ENCODE data around the gene ATG7. TPM values are rescaled to one million over a fixed set of nuclear protein-coding genes. Genes with fewer than 3 reads are reported as not detected.
A peak's percentile ranks its signal among the peaks of the same experiment; 100 is the strongest.

The ATG7 gene
- polyA plus RNA-seq, 2 of the 4 experiments (the other 2 are of a cell fraction): 27.2 to 41.2 TPM

- CTCF ChIA-PET: no interaction called here
- 82% methylated on average over 6 of the region's 6 CpGs for WGBS (ENCODE audit: missing lambda C conversion rate)
Measured at GRCh38 chr3:11543948-11544387, 271.8 kb downstream of the ATG7 start.

GRCh38 chr3:11544412-11545181 is 272.4 kb downstream of the ATG7 start:
- no peak for FAIRE-seq
- DNase-seq (ENCODE audit: low read depth in 1 of 2, low spot score in 1 of 2): no peak
- no peak for TF ChIP-seq CBX2 (IDR thresholded peaks at IDR 0.05; ENCODE audit: borderline replicate concordance, low read depth)
- TF ChIP-seq JUNB (IDR thresholded peaks at IDR 0.05): no peak
- TF ChIP-seq ZNF302 (CRISPR knock-in tag; IDR thresholded peaks at IDR 0.05): no peak
- TF ChIP-seq NR3C1 (IDR thresholded peaks at IDR 0.05): no peak
- no peak for TF ChIP-seq RAD21 (conservative IDR thresholded peaks at IDR 0.05 in 1 of 2, IDR thresholded peaks at IDR 0.05 in 1 of 2)
- TF ChIP-seq MAFK (IDR thresholded peaks at IDR 0.05; ENCODE audit: partially characterized antibody): no peak
- TF ChIP-seq ESRRA (IDR thresholded peaks at IDR 0.05; ENCODE audit: borderline replicate concordance, low read length): no peak
- no peak for TF ChIP-seq EHF (CRISPR knock-in tag; IDR thresholded peaks at IDR 0.05)
- no peak for TF ChIP-seq CHD4 (IDR thresholded peaks at IDR 0.05; ENCODE audit: borderline replicate concordance)
- ChIA-PET CTCF (interaction anchor here (1.1 kb wide), 1 partner anchor 166 kb away, joined by 3 read pairs; no protein-coding TSS in a partner anchor), POLR2A (no interaction called here)
- ATAC-seq: peak in 1 of 2 experiments; percentile 11; a peak in 2 of 6 replicates
- Histone ChIP-seq H3K27ac (no peak overlapping the region), H3K9me3 (no peaks in the 10 kb centered on the region), H3K4me2 (no peak overlapping the region), H3K4me1 (no peaks in the 10 kb centered on the region), H3K4me3 (no peak overlapping the region)
- WGBS (ENCODE audit: missing lambda C conversion rate): 88% methylated on average over 16 of the region's 17 CpGs

More at GRCh38 chr3:11543948-11544387, 271.8 kb downstream of the ATG7 start:
- H3K4me1 ChIP-seq: no peaks in the 10 kb centered on the region
- FAIRE-seq (no peak), DNase-seq (ENCODE audit: low read depth in 1 of 2, low spot score in 1 of 2) (no peak), ATAC-seq (no peak)
- POLR2A ChIA-PET: no interaction called here
- H3K4me3 ChIP-seq: no peak overlapping the region
- no peak for TF ChIP-seq HMGXB4 (CRISPR knock-in tag; IDR thresholded peaks at IDR 0.05; ENCODE audit: borderline replicate concordance)
- no peak for TF ChIP-seq CHD2 (IDR thresholded peaks at IDR 0.05; ENCODE audit: low read length, partially characterized antibody)
- no peak for TF ChIP-seq FOSB (CRISPR knock-in tag; IDR thresholded peaks at IDR 0.05)
- no peak for TF ChIP-seq KDM5A (IDR thresholded peaks at IDR 0.05)
- H3K27ac ChIP-seq: no peak overlapping the region
- H3K4me2 ChIP-seq: no peak overlapping the region
- H3K9me3 ChIP-seq: no peaks in the 10 kb centered on the region

DNA sequence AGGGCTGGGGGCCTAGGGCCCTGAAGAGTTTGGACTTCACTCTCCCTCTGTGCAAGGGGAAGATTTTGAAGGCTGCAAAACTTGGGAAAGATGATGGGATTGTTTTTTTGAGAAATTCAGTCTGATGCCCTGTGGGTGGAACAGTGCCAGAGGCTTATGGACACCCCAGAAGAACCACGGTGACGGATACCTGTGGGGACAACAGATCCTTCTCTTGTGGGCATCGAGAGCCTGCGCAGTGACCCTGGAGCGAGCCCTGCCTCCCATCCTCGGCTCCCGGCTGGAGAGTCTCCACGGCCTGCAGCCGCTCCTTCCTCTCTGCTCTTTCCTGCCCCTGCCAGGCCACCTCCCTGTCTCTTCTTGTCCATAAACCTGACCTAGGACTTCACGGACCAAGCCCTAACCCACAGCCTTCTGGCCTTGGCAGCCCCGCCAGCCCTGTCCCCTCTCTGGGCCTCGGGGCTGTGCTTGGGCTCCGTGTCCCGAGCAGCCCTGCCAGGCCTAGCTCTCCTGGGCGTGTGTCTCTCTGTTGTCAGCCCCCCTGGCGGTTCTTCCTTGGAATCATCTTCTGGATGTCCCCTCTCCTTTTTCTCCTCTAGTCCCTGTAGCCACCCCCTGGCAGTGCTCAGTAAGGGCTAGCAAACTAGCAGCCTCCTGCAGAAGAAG is 273.1 kb downstream of the ATG7 start:
- TF ChIP-seq SREBF2 (IDR thresholded peaks at IDR 0.05) (no peak), RARB (CRISPR knock-in tag; IDR thresholded peaks at IDR 0.05) (no peak), PHF8 (IDR thresholded peaks at IDR 0.05; ENCODE audit: borderline replicate concordance, low read depth) (no peak), KDM1A (IDR thresholded peaks at IDR 0.05; ENCODE audit: low read depth) (no peak), TP53 (CRISPR knock-in tag; IDR thresholded peaks at IDR 0.05) (no peak), CTCF (IDR thresholded peaks at IDR 0.05) (no peak), RFX5 (IDR thresholded peaks at IDR 0.05) (no peak)
- TF ChIP-seq, protein P1, sequence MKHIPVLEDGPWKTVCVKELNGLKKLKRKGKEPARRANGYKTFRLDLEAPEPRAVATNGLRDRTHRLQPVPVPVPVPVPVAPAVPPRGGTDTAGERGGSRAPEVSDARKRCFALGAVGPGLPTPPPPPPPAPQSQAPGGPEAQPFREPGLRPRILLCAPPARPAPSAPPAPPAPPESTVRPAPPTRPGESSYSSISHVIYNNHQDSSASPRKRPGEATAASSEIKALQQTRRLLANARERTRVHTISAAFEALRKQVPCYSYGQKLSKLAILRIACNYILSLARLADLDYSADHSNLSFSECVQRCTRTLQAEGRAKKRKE (CRISPR knock-in tag; IDR thresholded peaks at IDR 0.05; ENCODE audit: low read depth): no peak
- TF ChIP-seq, protein P2, sequence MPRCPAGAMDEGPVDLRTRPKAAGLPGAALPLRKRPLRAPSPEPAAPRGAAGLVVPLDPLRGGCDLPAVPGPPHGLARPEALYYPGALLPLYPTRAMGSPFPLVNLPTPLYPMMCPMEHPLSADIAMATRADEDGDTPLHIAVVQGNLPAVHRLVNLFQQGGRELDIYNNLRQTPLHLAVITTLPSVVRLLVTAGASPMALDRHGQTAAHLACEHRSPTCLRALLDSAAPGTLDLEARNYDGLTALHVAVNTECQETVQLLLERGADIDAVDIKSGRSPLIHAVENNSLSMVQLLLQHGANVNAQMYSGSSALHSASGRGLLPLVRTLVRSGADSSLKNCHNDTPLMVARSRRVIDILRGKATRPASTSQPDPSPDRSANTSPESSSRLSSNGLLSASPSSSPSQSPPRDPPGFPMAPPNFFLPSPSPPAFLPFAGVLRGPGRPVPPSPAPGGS (IDR thresholded peaks at IDR 0.05): no peak
- TF ChIP-seq, protein P3, sequence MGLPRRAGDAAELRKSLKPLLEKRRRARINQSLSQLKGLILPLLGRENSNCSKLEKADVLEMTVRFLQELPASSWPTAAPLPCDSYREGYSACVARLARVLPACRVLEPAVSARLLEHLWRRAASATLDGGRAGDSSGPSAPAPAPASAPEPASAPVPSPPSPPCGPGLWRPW (IDR thresholded peaks at IDR 0.05): no peak
- ChIA-PET CTCF (interaction anchor here (0.7 to 1.4 kb wide), 3 partner anchors 10 to 167 kb away, joined by 3 to 5 read pairs (median 4); no protein-coding TSS in a partner anchor), POLR2A (interaction anchor here (0.6 kb wide), 1 partner anchor 12 kb away, joined by 4 read pairs; no protein-coding TSS in a partner anchor)
- Histone ChIP-seq H3K9me3 (no peaks in the 10 kb centered on the region), H3K4me1 (no peaks in the 10 kb centered on the region), H3K27ac (no peak overlapping the region), H3K4me3 (no peak overlapping the region), H3K4me2 (no peak overlapping the region)
- FAIRE-seq (no peak), ATAC-seq (peak; percentile 18 to 22; a peak in 3 of 6 replicates), DNase-seq (ENCODE audit: low read depth in 1 of 2, low spot score in 1 of 2) (no peak)
- 95% methylated on average over 14 of the region's 16 CpGs for WGBS (ENCODE audit: missing lambda C conversion rate)

Data from A549 (cell line).